IPS-18a (cell line): ENCODE results near the gene SLC39A5.
"Not testable (repeated sequence)": the region's sequence is repeated elsewhere in the genome, so short reads cannot be mapped to it uniquely, and the experiment has no call there.

Source experiments
- H3K27ac ChIP-seq: one replicate; pipeline ENCODE4 v1.5.1; 2013; ENCODE audit warnings: low read length
- H3K27me3 ChIP-seq: one replicate; pipeline ENCODE4 v1.6.1; 2013; ENCODE audit warnings: mild to moderate bottlenecking, low read length; ENCODE audit not compliant: control insufficient read depth, insufficient read depth
- H3K36me3 ChIP-seq: one replicate; pipeline ENCODE4 v1.6.1; 2013; ENCODE audit warnings: low read depth, low read length; ENCODE audit not compliant: control insufficient read depth
- H3K4me1 ChIP-seq: one replicate; pipeline ENCODE4 v1.6.1; 2013; ENCODE audit warnings: low read depth, low read length; ENCODE audit not compliant: control insufficient read depth
- H3K4me3 ChIP-seq: one replicate; pipeline ENCODE4 v1.5.1; 2013; ENCODE audit warnings: low read length
- H3K9ac ChIP-seq: one replicate; pipeline ENCODE4 v1.6.1; 2013; ENCODE audit warnings: mild to moderate bottlenecking, low read length, moderate library complexity
- H3K9me3 ChIP-seq: one replicate; pipeline ENCODE4 v1.6.1; 2013; ENCODE audit warnings: low read depth, low read length; ENCODE audit not compliant: control insufficient read depth

Gene SLC39A5

DNA sequence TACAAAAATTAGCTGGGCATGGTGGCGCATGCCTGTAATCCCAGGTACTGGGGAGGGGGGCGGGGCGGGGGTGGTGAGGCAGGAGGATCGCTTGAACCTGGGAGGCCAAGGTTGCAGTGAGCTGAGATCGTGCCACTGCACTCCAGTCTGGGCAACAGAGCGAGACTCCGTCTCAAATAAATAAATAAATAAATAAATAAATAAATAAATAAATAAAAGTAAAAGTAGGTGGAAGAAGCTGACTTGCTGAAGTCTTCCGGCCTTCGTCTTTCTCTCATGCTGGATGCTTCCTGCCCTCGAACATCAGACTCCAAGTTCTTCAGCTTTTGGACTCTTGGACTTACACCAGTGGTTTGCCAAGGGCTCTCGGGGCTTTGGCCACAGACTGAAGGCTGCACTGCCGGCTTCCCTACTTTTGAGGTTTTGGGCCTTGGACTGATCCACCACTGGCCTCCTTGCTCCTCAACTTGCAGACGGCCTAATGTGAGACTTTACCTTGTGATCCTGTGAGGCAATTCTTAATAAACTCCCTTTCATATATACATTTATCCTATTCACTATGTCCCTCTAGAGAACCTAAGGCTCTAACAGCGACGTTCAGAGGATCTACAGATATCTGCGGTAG is 36.3 kb downstream of the SLC39A5 start:
- Histone ChIP-seq H3K27ac (peak overlapping the region; percentile 51), H3K9ac (peak overlapping the region; percentile 71), H3K36me3 (peaks cover 12% of the 10 kb centered on the region), H3K4me3 (peak overlapping the region; percentile 83)
- not testable (repeated sequence) for H3K27me3 ChIP-seq, H3K9me3 ChIP-seq, H3K4me1 ChIP-seq

DNA sequence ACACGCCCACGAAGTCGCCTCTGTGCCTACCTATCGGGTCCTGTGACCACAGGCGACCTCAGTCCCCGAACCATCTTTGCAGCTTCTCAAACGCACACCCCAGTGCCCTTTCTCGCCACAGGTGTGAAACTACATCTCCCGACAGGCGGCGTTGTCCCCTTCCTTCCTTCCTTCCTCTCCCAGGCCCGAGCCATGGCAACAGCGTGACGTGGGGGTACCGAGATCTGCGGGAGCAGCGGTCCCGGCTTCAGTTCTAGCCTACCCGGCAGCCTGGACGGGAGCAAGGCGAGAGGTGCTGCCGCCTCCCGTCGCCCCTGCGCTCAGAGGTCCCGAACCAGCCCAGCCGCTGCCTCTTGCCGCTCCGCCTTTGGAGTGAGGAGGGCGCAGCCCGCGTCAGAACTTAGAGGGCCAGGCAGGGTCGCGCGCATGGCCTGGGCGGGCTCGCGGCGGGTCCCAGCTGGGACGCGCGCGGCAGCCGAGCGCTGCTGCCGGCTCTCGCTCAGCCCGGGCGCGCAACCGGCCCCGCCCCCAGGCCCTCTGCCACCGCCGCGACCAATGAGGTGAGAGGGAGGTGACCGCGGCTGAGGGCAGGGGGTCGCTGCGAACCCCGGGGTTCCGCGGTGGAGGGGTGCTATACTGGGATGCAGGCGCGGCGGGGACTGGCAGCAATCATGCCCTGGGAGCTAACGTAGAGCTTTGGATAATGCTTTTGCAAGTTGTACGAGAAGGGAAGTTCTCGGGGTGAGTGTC is 37.0 kb downstream of the SLC39A5 start, which contains the start of gene COQ10A:
COQ10A (plus strand) TSS at position 250 of the 750 bp plus-strand sequence; CDS start at position 427, 177 bp downstream.
- Histone ChIP-seq H3K27me3 (no peaks in the 10 kb centered on the region), H3K27ac (peak within 1 kb of the TSS; percentile 51), H3K9ac (peak within 1 kb of the TSS; percentile 71), H3K4me1 (peaks cover 3% of the 10 kb centered on the region), H3K36me3 (peaks cover 17% of the 10 kb centered on the region), H3K4me3 (peak within 1 kb of the TSS; percentile 83), H3K9me3 (no peaks in the 10 kb centered on the region)

- H3K27ac ChIP-seq, result no peak overlapping the region
These were observed 37.7 kb downstream of the SLC39A5 start for GRCh38 chr12:56267443-56268071.

GRCh38 chr12:56271031-56271430 is 41.2 kb downstream of the SLC39A5 start:
- Histone ChIP-seq H3K27ac (no peak overlapping the region), H3K4me1 (peaks cover 3% of the 10 kb centered on the region), H3K36me3 (peaks cover 55% of the 10 kb centered on the region)

More at GRCh38 chr12:56267443-56268071, 37.7 kb downstream of the SLC39A5 start:
- no peaks in the 10 kb centered on the region for H3K9me3 ChIP-seq
- H3K9ac ChIP-seq, result peak overlapping the region; percentile 71
- H3K36me3 ChIP-seq, result peaks cover 23% of the 10 kb centered on the region
- H3K4me3 ChIP-seq, result peak overlapping the region; percentile 83
- H3K27me3 ChIP-seq, result no peaks in the 10 kb centered on the region
- peaks cover 3% of the 10 kb centered on the region for H3K4me1 ChIP-seq

DNA sequence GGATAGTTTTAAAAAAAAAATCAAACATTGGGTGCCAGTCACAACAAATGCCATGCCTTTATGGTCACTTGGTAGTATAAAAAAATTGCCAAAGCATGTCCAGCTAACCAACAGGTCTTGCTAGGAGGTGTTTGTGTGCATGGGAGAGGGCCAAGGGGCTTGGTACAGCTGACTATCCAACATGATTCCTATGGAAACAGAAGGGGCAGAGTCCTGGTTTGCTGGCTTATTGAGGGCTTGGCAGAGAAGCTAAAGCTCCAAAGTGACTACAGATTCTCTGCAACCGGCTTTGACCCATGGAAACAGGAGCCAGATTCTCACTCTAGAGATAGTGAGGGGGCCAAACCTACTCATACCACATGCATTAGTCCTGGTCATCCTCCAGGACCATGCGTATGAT is 42.6 kb downstream of the SLC39A5 start:
- peaks cover 61% of the 10 kb centered on the region for H3K36me3 ChIP-seq
- not testable (repeated sequence) for H3K4me3 ChIP-seq, H3K27ac ChIP-seq, H3K9me3 ChIP-seq, H3K27me3 ChIP-seq, H3K4me1 ChIP-seq, H3K9ac ChIP-seq

More at GRCh38 chr12:56271031-56271430, 41.2 kb downstream of the SLC39A5 start:
- H3K4me3 ChIP-seq, result no peak overlapping the region
- no peak overlapping the region for H3K9ac ChIP-seq
- H3K27me3 ChIP-seq, result no peaks in the 10 kb centered on the region
- H3K9me3 ChIP-seq, result no peaks in the 10 kb centered on the region

DNA sequence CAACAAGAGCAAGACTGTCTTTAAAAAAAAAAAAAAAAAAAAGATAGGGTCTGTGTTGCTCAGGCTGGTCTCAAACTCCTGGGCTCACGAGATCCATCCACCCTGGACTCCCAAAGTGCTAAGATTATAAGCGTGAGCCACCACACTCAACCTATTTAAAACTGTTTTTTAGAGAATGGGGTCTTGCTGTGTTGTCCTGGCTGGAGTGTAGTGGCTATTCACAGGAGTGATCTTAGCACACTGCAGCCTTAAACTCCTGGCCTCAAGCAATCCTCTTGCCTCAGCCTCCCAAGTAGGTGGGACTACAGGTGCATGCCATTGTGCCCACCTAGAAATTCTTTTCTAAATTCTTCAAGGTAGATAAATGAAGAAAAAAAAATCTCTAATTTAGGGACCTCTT is 44.4 kb downstream of the SLC39A5 start:
- Histone ChIP-seq H3K27me3 (no peaks in the 10 kb centered on the region), H3K9ac (no peak overlapping the region), H3K4me3 (no peak overlapping the region), H3K9me3 (no peaks in the 10 kb centered on the region), H3K4me1 (no peaks in the 10 kb centered on the region), H3K36me3 (peaks cover 77% of the 10 kb centered on the region), H3K27ac (no peak overlapping the region)

- no peak overlapping the region for H3K27ac ChIP-seq
- H3K9me3 ChIP-seq, result no peaks in the 10 kb centered on the region
- no peak overlapping the region for H3K4me3 ChIP-seq
- no peak overlapping the region for H3K9ac ChIP-seq
- no peaks in the 10 kb centered on the region for H3K27me3 ChIP-seq
- H3K36me3 ChIP-seq, result peaks cover 77% of the 10 kb centered on the region
- no peaks in the 10 kb centered on the region for H3K4me1 ChIP-seq
These were observed 49.1 kb downstream of the SLC39A5 start for GRCh38 chr12:56278905-56279304.

GRCh38 chr12:56280849-56281248 is 51.0 kb downstream of the SLC39A5 start:
- Histone ChIP-seq H3K4me3 (no peak overlapping the region), H3K4me1 (no peaks in the 10 kb centered on the region), H3K9me3 (no peaks in the 10 kb centered on the region), H3K9ac (no peak overlapping the region), H3K27ac (no peak overlapping the region), H3K27me3 (no peaks in the 10 kb centered on the region), H3K36me3 (peaks cover 67% of the 10 kb centered on the region)

GRCh38 chr12:56282030-56282429 is 52.2 kb downstream of the SLC39A5 start:
- Histone ChIP-seq H3K4me3 (no peak overlapping the region), H3K4me1 (no peaks in the 10 kb centered on the region), H3K36me3 (peaks cover 67% of the 10 kb centered on the region), H3K27ac (no peak overlapping the region), H3K9me3 (no peaks in the 10 kb centered on the region), H3K9ac (no peak overlapping the region), H3K27me3 (no peaks in the 10 kb centered on the region)

DNA sequence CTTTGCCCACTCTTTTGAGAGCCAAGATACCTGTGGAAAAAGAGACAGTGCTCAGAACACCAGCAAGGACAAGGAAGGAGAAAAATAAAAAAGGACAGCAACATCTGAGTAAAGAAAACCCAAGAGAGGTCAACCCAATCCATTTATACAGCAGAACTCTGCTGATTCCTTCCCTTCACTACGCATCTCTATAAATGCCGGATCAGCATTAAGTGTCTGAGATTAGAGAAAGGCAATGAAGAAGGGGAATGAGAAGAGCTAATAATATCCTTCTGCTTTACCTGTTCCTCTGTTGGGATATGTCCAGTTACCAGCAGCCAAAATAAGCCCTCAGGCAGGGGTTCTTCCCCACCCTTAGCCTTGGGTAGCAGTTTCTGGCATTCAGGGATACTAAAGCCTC is 52.7 kb downstream of the SLC39A5 start:
- no peak overlapping the region for H3K9ac ChIP-seq
- no peaks in the 10 kb centered on the region for H3K4me1 ChIP-seq
- H3K27me3 ChIP-seq, result no peaks in the 10 kb centered on the region
- H3K27ac ChIP-seq, result no peak overlapping the region
- no peaks in the 10 kb centered on the region for H3K9me3 ChIP-seq
- peaks cover 66% of the 10 kb centered on the region for H3K36me3 ChIP-seq
- H3K4me3 ChIP-seq, result no peak overlapping the region

- H3K36me3 ChIP-seq, result peaks cover 51% of the 10 kb centered on the region
- H3K9ac ChIP-seq, H3K9me3 ChIP-seq, H3K4me1 ChIP-seq, H3K27me3 ChIP-seq, H3K27ac ChIP-seq, H3K4me3 ChIP-seq: not testable (repeated sequence)
These were observed 54.4 kb downstream of the SLC39A5 start for GRCh38 chr12:56284263-56284662.
